ENCODE measurements around the gene ZBTB7C. TPM values are rescaled to one million over a fixed set of nuclear protein-coding genes. Genes with fewer than 3 reads are reported as not detected.

Gene ZBTB7C
- total RNA-seq, 6 experiments from 2014 or later = not detected

DNA sequence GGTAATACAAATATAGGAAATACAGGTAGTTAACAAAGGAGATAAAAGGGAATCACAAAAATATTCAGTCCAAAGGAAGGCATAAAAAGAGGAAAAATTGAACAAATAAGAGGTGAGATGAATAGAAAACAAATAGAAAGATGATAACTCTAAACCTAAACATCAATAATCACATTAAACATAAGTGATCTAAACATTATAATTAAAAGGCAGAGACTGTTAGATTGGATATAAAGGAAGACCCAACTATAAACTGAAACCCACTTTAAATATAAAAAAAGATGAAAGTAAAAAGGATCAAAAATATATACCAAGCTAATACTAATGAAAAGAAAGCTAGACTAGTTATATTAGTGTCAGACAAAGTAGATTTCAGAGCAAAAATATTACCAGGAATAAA, 152.3 kb downstream of the ZBTB7C start:
- no peak overlapping the region for H3K4me3 Mint-ChIP-seq
- TF ChIP-seq, protein P1, sequence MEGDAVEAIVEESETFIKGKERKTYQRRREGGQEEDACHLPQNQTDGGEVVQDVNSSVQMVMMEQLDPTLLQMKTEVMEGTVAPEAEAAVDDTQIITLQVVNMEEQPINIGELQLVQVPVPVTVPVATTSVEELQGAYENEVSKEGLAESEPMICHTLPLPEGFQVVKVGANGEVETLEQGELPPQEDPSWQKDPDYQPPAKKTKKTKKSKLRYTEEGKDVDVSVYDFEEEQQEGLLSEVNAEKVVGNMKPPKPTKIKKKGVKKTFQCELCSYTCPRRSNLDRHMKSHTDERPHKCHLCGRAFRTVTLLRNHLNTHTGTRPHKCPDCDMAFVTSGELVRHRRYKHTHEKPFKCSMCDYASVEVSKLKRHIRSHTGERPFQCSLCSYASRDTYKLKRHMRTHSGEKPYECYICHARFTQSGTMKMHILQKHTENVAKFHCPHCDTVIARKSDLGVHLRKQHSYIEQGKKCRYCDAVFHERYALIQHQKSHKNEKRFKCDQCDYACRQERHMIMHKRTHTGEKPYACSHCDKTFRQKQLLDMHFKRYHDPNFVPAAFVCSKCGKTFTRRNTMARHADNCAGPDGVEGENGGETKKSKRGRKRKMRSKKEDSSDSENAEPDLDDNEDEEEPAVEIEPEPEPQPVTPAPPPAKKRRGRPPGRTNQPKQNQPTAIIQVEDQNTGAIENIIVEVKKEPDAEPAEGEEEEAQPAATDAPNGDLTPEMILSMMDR (IDR thresholded peaks at IDR 0.05) = no peak
- no peak overlapping the region for H3K27ac Mint-ChIP-seq
- H3K4me1 Mint-ChIP-seq (ENCODE audit: low read depth) = no peaks in the 10 kb centered on the region
- peaks cover 21% of the 10 kb centered on the region for H3K27me3 Mint-ChIP-seq (ENCODE audit: insufficient read depth)
- H3K9me3 Mint-ChIP-seq = no peaks in the 10 kb centered on the region
- DNase-seq = no peak
- H3K36me3 Mint-ChIP-seq (ENCODE audit: low read depth) = no peaks in the 10 kb centered on the region

DNA sequence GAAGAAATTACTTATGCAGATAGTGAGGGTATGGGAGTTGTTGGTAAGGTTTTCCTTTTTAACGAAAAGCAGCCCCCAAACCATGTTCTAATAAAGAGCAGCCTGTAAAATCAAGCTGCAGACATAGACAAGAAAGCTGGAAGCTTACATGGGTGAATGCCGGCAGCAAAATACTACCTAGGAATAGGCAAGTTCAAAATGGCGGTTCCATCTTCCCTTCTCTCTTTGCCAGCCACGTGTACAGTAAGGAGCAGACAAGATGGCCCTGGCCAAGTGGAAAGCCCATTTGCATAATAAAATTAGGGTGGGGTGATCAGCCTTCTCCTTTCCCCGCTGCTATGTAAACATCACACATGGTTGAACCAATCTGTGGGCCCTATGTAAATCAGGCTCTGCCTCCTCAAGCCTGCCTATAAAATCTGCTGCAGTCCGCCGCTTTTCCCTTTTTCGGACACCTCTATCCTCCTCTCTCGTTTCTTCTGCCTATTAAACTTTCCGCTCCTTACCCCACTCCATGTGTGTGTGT, 155.0 kb downstream of the ZBTB7C start:
- Mint-ChIP-seq H3K4me3 (no peak overlapping the region), H3K4me1 (ENCODE audit: low read depth) (no peaks in the 10 kb centered on the region), H3K9me3 (no peaks in the 10 kb centered on the region), H3K27ac (no peak overlapping the region), H3K36me3 (ENCODE audit: low read depth) (no peaks in the 10 kb centered on the region), H3K27me3 (ENCODE audit: insufficient read depth) (peaks cover 11% of the 10 kb centered on the region)
- DNase-seq = no peak
- TF ChIP-seq, protein P1 (IDR thresholded peaks at IDR 0.05) = no peak

DNA sequence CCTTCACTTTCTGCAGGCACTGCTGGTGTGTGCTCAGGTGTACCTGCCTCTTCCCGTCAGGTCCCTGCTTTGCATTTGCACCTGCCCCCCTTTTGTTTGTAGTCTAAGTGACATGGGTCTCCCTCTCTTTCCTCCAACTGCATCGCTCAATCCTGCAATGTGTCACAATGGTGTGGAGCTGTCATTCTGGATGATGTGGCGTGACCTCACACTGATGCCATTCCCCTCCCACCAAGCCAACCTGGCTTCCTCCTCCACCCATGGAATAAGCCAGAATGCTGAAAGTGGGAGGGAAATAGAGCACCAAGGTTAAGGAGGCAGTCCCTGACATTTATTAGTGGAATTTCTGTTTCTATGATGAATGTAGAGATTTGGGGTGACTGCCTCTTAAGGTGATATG, 156.7 kb downstream of the ZBTB7C start:
- Mint-ChIP-seq H3K9me3 (peaks cover 4% of the 10 kb centered on the region; the same call in 1 of the 2 replicates), H3K27ac (no peak overlapping the region), H3K4me3 (no peak overlapping the region), H3K4me1 (ENCODE audit: low read depth) (no peaks in the 10 kb centered on the region), H3K27me3 (ENCODE audit: insufficient read depth) (peaks cover 9% of the 10 kb centered on the region), H3K36me3 (ENCODE audit: low read depth) (no peaks in the 10 kb centered on the region)
- TF ChIP-seq, protein P1 (IDR thresholded peaks at IDR 0.05) = no peak
- DNase-seq = no peak

DNA sequence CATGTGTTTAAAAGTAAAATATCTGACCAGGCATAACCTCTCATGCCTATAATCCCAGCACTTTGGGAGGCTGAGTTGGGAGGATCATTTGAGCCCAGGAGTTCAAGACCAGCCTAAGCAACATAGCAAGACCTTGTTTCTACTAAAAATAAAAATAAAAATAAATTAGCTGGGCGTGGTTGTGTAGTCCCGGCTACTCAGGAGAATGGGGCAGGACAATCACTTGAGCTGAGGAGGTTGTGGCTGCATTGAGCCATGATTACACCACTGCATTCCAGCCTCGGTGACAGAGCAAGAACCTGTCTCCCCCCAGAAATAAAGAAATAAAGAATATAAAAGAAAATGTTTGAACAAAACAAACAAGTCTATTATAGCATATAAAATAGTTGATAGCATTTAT, 158.3 kb downstream of the ZBTB7C start:
- Mint-ChIP-seq H3K9me3 (peaks cover 4% of the 10 kb centered on the region; the same call in 1 of the 2 replicates), H3K27me3 (ENCODE audit: insufficient read depth) (peaks cover 9% of the 10 kb centered on the region), H3K4me1 (ENCODE audit: low read depth) (no peaks in the 10 kb centered on the region), H3K36me3 (ENCODE audit: low read depth) (no peaks in the 10 kb centered on the region), H3K27ac (no peak overlapping the region), H3K4me3 (no peak overlapping the region)
- no peak for DNase-seq
- TF ChIP-seq, protein P1 (IDR thresholded peaks at IDR 0.05) = no peak

DNA sequence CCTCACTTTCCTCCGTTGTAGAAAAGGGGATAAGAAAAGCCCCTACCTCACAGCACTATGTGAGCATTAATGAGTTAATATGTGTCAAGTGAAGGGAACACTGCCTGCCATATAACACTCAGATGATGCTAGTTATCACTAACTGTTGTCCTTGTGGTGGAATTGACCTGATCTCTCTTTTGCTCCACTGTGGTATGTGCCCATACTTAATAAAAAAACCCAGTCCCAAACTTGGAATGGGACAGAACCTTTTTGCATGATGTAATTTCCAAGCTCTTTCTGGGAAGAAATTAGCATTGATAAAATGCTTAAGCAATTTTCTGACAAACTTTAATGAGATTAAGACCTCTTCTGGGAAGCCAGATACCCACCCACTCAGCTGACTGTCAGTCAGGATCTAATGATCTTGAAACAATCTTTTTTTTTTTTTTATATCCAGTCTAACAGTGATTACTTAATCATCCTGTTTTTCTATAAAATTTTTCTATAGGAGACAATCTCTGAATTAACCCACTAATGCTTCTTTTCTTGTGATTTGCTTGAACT, 158.7 kb downstream of the ZBTB7C start:
- TF ChIP-seq, protein P1 (IDR thresholded peaks at IDR 0.05) = no peak
- Mint-ChIP-seq H3K9me3 (peaks cover 4% of the 10 kb centered on the region; the same call in 1 of the 2 replicates), H3K4me3 (no peak overlapping the region), H3K36me3 (ENCODE audit: low read depth) (no peaks in the 10 kb centered on the region), H3K27me3 (ENCODE audit: insufficient read depth) (peaks cover 9% of the 10 kb centered on the region), H3K4me1 (ENCODE audit: low read depth) (no peaks in the 10 kb centered on the region), H3K27ac (no peak overlapping the region)
- no peak for DNase-seq

All from HFFc6 (cell line).